CD4-positive, alpha-beta T cell (primary cell): ENCODE measurements around the gene ZNF101. TPM values are rescaled to one million over a fixed set of nuclear protein-coding genes. Genes with fewer than 3 reads are reported as not detected.
A peak's percentile ranks its signal among the peaks of the same experiment; 100 is the strongest.
"Not testable (repeated sequence)": the region's sequence is repeated elsewhere in the genome, so short reads cannot be mapped to it uniquely, and the experiment has no call there.

Source experiments
- ATAC-seq: fragments of 200-7000 bp; cut with Tn5 transposase; one replicate; pipeline ENCODE4 v1.10.0; 2022; ENCODE audit warnings: mild to moderate bottlenecking; ENCODE audit not compliant: poor library complexity
- CTCF ChIA-PET: fragments of 350-600 bp; sonication (Branson Sonifier 250); formaldehyde crosslinking; loops from one replicate; lab custom pipeline; 2021; ENCODE audit warnings: antibody characterized with exemption, inconsistent platforms; lab: Charles Lee
- POLR2A ChIA-PET: fragments of 350-600 bp; sonication (Branson Sonifier 250); formaldehyde crosslinking; loops from one replicate; lab custom pipeline; 2021; ENCODE audit warnings: antibody characterized with exemption, inconsistent platforms; lab: Charles Lee
- DNase-seq, 14 experiments: peaks; one replicate each; pipeline ENCODE4 v3.0.0-alpha.2; 2013 to 2020; ENCODE audit warnings: mixed read lengths in 2 of 14
- H3K27ac ChIP-seq, 2 donors: one replicate each; pipeline versions ENCODE4 v1.5.1 to v1.7.0; 2013; ENCODE audit warnings: low read length in 2 of 2, low read depth in 1 of 2, mild to moderate bottlenecking in 1 of 2
- H3K27me3 ChIP-seq, 2 experiments: 1 replicate in 1 of 2; 2 replicates in 1 of 2; pipeline versions ENCODE4 v1.6.1 to v1.7.0; 2013; ENCODE audit warnings: low read length in 2 of 2, control low read depth in 1 of 2, mild to moderate bottlenecking in 1 of 2, moderate library complexity in 1 of 2; ENCODE audit not compliant: insufficient read depth in 2 of 2, control insufficient read depth in 1 of 2
- H3K36me3 ChIP-seq: one replicate; pipeline ENCODE4 v1.6.1; 2013; ENCODE audit warnings: low read length, control low read depth; ENCODE audit not compliant: insufficient read depth
- H3K4me1 ChIP-seq: one replicate; pipeline ENCODE4 v1.6.1; 2013; ENCODE audit warnings: low read length, control low read depth; ENCODE audit not compliant: insufficient read depth
- H3K4me3 ChIP-seq: one replicate; pipeline ENCODE4 v1.5.1; 2013; ENCODE audit warnings: mild to moderate bottlenecking, low read length, moderate library complexity
- H3K9me3 ChIP-seq, 2 experiments: 1 replicate in 1 of 2; 2 replicates in 1 of 2; pipeline versions ENCODE4 v1.6.1 to v1.7.0; 2013; ENCODE audit warnings: low read length in 2 of 2, mild to moderate bottlenecking in 2 of 2, control low read depth in 1 of 2, moderate library complexity in 1 of 2; ENCODE audit not compliant: control insufficient read depth in 1 of 2, insufficient read depth in 1 of 2
- H3K27ac Mint-ChIP-seq: one replicate; pipeline ENCODE4 v1.8.0; 2020; ENCODE audit warnings: mixed read lengths
- H3K27me3 Mint-ChIP-seq: one replicate; pipeline ENCODE4 v1.8.0; 2021; ENCODE audit warnings: mixed read lengths
- H3K36me3 Mint-ChIP-seq: one replicate; pipeline ENCODE4 v1.8.0; 2021; ENCODE audit warnings: low read depth, mixed read lengths
- H3K4me1 Mint-ChIP-seq: one replicate; pipeline ENCODE4 v1.8.0; 2021; ENCODE audit warnings: low read depth, mixed read lengths
- H3K4me3 Mint-ChIP-seq: one replicate; pipeline ENCODE4 v1.8.0; 2020; ENCODE audit warnings: mild to moderate bottlenecking, mixed read lengths
- H3K9me3 Mint-ChIP-seq: one replicate; pipeline ENCODE4 v1.8.0; 2020; ENCODE audit warnings: mixed read lengths
- CTCF ChIP-seq: fragments of 200-600 bp; IDR thresholded peaks from one replicate; pipeline ENCODE4 v1.8.0; 2022; ENCODE audit warnings: antibody characterized with exemption, mild to moderate bottlenecking
- intact Hi-C, 2 experiments: fragments of 100-400 bp; cut with DNase I in 1 of 2; cut with micrococcal nuclease in 1 of 2; formaldehyde crosslinking; loops; one replicate each; pipeline versions ENCODE4 v1.15.1 to v1.9.0; 2023 to 2025; cut with DNase I, micrococcal nuclease
- total RNA-seq, 174 experiments: library from RNA in 2 of 174; stranded (reverse) in 2 of 174; gene quantifications; one replicate each; pipeline ENCODE4 v1.2.3 and lab custom pipeline; 2021 to 2026

The ZNF101 gene
- total RNA-seq, 2 experiments from 2014 or later, result 58.8 to 60.6 TPM

GRCh38 chr19:19663256-19664120 is 5.2 kb upstream of the ZNF101 start, which contains the start of gene ATP13A1:
Gene ATP13A1 (minus strand): TSS chr19:19663676. CDS start chr19:19663666, 10 bp downstream.
- CTCF ChIA-PET, result interaction anchor here (0.8 kb wide), 2 partner anchors 19 to 131 kb away, joined by 3 to 4 read pairs; partner anchors contain the start of gene GMIP
- H3K36me3 Mint-ChIP-seq, result peaks cover 47% of the 10 kb centered on the region
- TF ChIP-seq CTCF, result no peak
- peaks cover 13% of the 10 kb centered on the region for H3K36me3 ChIP-seq
- DNase-seq (peak; percentile 88 to 99 (median 93)), ATAC-seq (peak; percentile 67)
- H3K27me3 ChIP-seq, result no peaks in the 10 kb centered on the region
- peak within 1 kb of the TSS; percentile 96 for H3K27ac ChIP-seq
- intact Hi-C loops, result loop anchor here (1.0 to 5.0 kb wide), 7 partner anchors 19 to 341 kb away; partner anchors contain the start of genes LPAR2 (in 1 of the 2), MAU2 (in 1 of the 2), SUGP1 (in 1 of the 2) and ZNF14 (in 1 of the 2)
- POLR2A ChIA-PET, result interaction anchor here (0.5 to 4.3 kb wide), 27 partner anchors 9 to 1941 kb away, joined by 3 to 45 read pairs (median 6); partner anchors contain the start of genes GMIP, LPAR2, NDUFA13 and ZNF14
- H3K9me3 ChIP-seq, result peaks cover 0 to 31% of the 10 kb centered on the region in 2 experiments
- peak within 1 kb of the TSS; percentile 99 for H3K27ac Mint-ChIP-seq
- H3K4me3 Mint-ChIP-seq, result peak within 1 kb of the TSS; percentile 95
- H3K9me3 Mint-ChIP-seq, result peaks cover 2% of the 10 kb centered on the region
- H3K4me3 ChIP-seq, result peak within 1 kb of the TSS; percentile 94
- H3K27me3 Mint-ChIP-seq, result no peaks in the 10 kb centered on the region
- H3K4me1 Mint-ChIP-seq, result peaks cover 48% of the 10 kb centered on the region
- H3K4me1 ChIP-seq, result peaks cover 71% of the 10 kb centered on the region

- H3K27ac Mint-ChIP-seq, H3K27ac ChIP-seq, H3K4me3 ChIP-seq, H3K36me3 ChIP-seq, ATAC-seq, H3K9me3 Mint-ChIP-seq, CTCF ChIA-PET, H3K27me3 ChIP-seq, DNase-seq, H3K27me3 Mint-ChIP-seq: not testable (repeated sequence)
- H3K36me3 Mint-ChIP-seq, result peaks cover 55% of the 10 kb centered on the region
- intact Hi-C loops, result loop anchor here (5.0 kb wide), 2 partner anchors 202 to 292 kb away; partner anchors contain the start of gene ZNF253 (in 1 of the 2)
- H3K4me1 Mint-ChIP-seq, result peaks cover 60% of the 10 kb centered on the region
- H3K9me3 ChIP-seq, result peaks cover 0 to 36% of the 10 kb centered on the region in 2 experiments
- POLR2A ChIA-PET, result interaction anchor here (0.6 to 4.3 kb wide), 4 partner anchors 66 to 1455 kb away, joined by 3 to 45 read pairs (median 5); partner anchors contain the start of genes ZNF14 and ZNF506
- peaks cover 77% of the 10 kb centered on the region for H3K4me1 ChIP-seq
- H3K4me3 Mint-ChIP-seq, result peak overlapping the region; percentile 30
Observed at GRCh38 chr19:19665420-19665948, 3.2 kb upstream of the ZNF101 start.

- DNase-seq (no peak), ATAC-seq (no peak)
- peaks cover 66% of the 10 kb centered on the region for H3K4me1 ChIP-seq
- intact Hi-C loops, result loop anchor here in 1 of 2 experiments (5.0 to 10.0 kb wide), 2 partner anchors 147 to 225 kb away; no protein-coding TSS in a partner anchor
- peak overlapping the region; percentile 29 to 59 for H3K27ac ChIP-seq
- Mint-ChIP-seq H3K4me3 (peak overlapping the region; percentile 96), H3K36me3 (peaks cover 69% of the 10 kb centered on the region), H3K27me3 (no peaks in the 10 kb centered on the region), H3K4me1 (peaks cover 45% of the 10 kb centered on the region), H3K9me3 (peaks cover 2% of the 10 kb centered on the region), H3K27ac (peak overlapping the region; percentile 95)
- peak overlapping the region; percentile 99 for H3K4me3 ChIP-seq
- no peak for TF ChIP-seq CTCF
- peaks cover 37% of the 10 kb centered on the region for H3K36me3 ChIP-seq
- CTCF ChIA-PET, result no interaction called here
- H3K9me3 ChIP-seq, result peaks cover 28 to 70% of the 10 kb centered on the region in 2 experiments
- H3K27me3 ChIP-seq, result no peaks in the 10 kb centered on the region
- POLR2A ChIA-PET, result interaction anchor here (0.5 to 4.5 kb wide), 19 partner anchors 15 to 1659 kb away, joined by 3 to 112 read pairs (median 17); partner anchors contain the start of genes GMIP, ZNF14, ZNF253 and ZNF506
Observed at GRCh38 chr19:19670070-19670551, 1.5 kb downstream of the ZNF101 start.
